Caco-2 (cell line): ENCODE results near the gene OVOL1. TPM values are rescaled to one million over a fixed set of nuclear protein-coding genes. Genes with fewer than 3 reads are reported as not detected.

Experiments used
- BruUV-seq: library from RNA; stranded (reverse); fragments of 400-500 nt; replicated peaks from 2 replicates; lab custom pipeline; 2021; lab: Mats Ljungman, UMichigan
- CTCF ChIA-PET: fragments of 300-600 bp; sonication (Branson Sonifier 250); formaldehyde crosslinking; loops from one replicate; lab custom pipeline; 2022; ENCODE audit warnings: antibody characterized with exemption; lab: Charles Lee
- POLR2A ChIA-PET: fragments of 300-600 bp; sonication (Branson Sonifier 250); formaldehyde crosslinking; loops from one replicate; lab custom pipeline; 2022; ENCODE audit warnings: antibody characterized with exemption; lab: Charles Lee
- DNase-seq, 2 experiments: peaks; one replicate each; pipeline versions ENCODE4 v3.0.0 to v3.0.0-alpha.2; 2020 to 2022
- H3K27me3 ChIP-seq: replicated peaks from 2 replicates; pipeline ENCODE4 v1.6.0; 2011; ENCODE audit warnings: low read length; ENCODE audit not compliant: control insufficient read depth, insufficient read depth
- H3K36me3 ChIP-seq: 2 replicates; pipeline ENCODE4 v1.5.1; 2011; ENCODE audit warnings: low read length; ENCODE audit not compliant: control insufficient read depth, insufficient read depth
- H3K4me1 ChIP-seq: fragments of 250-450 bp; sonication (Bioruptor Pico); 2 replicates; pipeline ENCODE4 v1.5.1; 2020; ENCODE audit warnings: mild to moderate bottlenecking
- H3K4me3 ChIP-seq: 2 replicates; pipeline ENCODE4 v1.5.1; 2011; ENCODE audit warnings: low read depth, mild to moderate bottlenecking, control low read depth, low read length
- H3K9me3 ChIP-seq: fragments of 250-450 bp; sonication (Bioruptor Pico); 2 replicates; pipeline ENCODE4 v1.5.1; 2020; ENCODE audit warnings: mild to moderate bottlenecking, moderate library complexity
- H3K27ac Mint-ChIP-seq: one replicate; pipeline ENCODE4 v1.8.0; 2022; ENCODE audit warnings: mixed read lengths; ENCODE audit not compliant: unreplicated experiment
- H3K27me3 Mint-ChIP-seq: one replicate; pipeline ENCODE4 v1.8.0; 2022; ENCODE audit warnings: mixed read lengths; ENCODE audit not compliant: insufficient read depth, unreplicated experiment
- H3K36me3 Mint-ChIP-seq: one replicate; pipeline ENCODE4 v1.8.0; 2022; ENCODE audit warnings: mild to moderate bottlenecking, mixed read lengths; ENCODE audit not compliant: insufficient read depth, unreplicated experiment
- H3K4me1 Mint-ChIP-seq: one replicate; pipeline ENCODE4 v1.8.0; 2022; ENCODE audit warnings: low read depth, mixed read lengths; ENCODE audit not compliant: unreplicated experiment
- H3K4me3 Mint-ChIP-seq: one replicate; pipeline ENCODE4 v1.8.0; 2022; ENCODE audit warnings: mild to moderate bottlenecking, moderate library complexity, mixed read lengths; ENCODE audit not compliant: unreplicated experiment
- H3K9me3 Mint-ChIP-seq: one replicate; pipeline ENCODE4 v1.8.0; 2022; ENCODE audit warnings: mixed read lengths; ENCODE audit not compliant: unreplicated experiment
- intact Hi-C: fragments of 100-400 bp; cut with micrococcal nuclease; formaldehyde crosslinking; loops from one replicate; pipeline ENCODE4 v1.10.0; 2022; ENCODE audit not compliant: unreplicated experiment
- total RNA-seq: library from RNA; stranded (reverse); gene quantifications from 2 replicates; pipeline ENCODE4 v1.2.3, GENCODE V29; 2022
- TF ChIP-seq, protein P1 (sequence below), 2 experiments: fragments of 200-600 bp in 1 of 2; IDR thresholded peaks; 1 replicate in 1 of 2; 2 replicates in 1 of 2; pipeline versions ENCODE4 v1.5.1 to v1.8.0; 2011 to 2022; ENCODE audit warnings: antibody characterized with exemption in 1 of 2, control low read depth in 1 of 2, inconsistent platforms in 1 of 2, low read depth in 1 of 2, low read length in 1 of 2, mild to moderate bottlenecking in 1 of 2, moderate library complexity in 1 of 2; ENCODE audit not compliant: insufficient read depth in 1 of 2, severe bottlenecking in 1 of 2, unreplicated experiment in 1 of 2

The OVOL1 gene
- total RNA-seq, 1 experiment from 2014 or later = 21.2 TPM

DNA sequence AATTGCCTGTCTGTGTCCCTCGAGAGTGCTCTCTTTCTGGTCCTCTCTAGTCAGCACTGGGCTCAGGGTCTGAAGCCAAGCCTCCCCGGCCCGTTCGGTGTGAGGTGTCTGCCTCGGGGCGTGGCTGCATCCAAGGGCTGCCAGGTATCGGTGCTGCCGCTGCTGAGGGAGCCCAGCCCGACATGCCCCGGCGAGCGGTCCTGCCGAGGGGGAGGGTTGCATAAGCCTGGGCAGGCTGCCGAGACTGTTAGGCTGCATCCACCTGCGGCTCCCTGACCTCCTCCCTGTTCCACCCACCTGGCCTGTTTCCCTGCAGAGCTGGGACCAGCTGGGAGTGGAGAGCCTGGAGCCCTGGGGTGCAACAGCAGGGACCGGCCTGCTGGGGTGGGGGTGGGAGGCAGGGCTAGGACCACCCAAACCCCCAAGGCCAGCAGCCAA, 6.3 kb downstream of the OVOL1 start:
- BruUV-seq = no TSS peak
- no peak for DNase-seq
- Histone ChIP-seq H3K36me3 (peaks cover 8% of the 10 kb centered on the region), H3K27me3 (no peaks in the 10 kb centered on the region), H3K9me3 (no peaks in the 10 kb centered on the region), H3K4me3 (no peak overlapping the region), H3K4me1 (peaks cover 24% of the 10 kb centered on the region)
- TF ChIP-seq, protein P1, sequence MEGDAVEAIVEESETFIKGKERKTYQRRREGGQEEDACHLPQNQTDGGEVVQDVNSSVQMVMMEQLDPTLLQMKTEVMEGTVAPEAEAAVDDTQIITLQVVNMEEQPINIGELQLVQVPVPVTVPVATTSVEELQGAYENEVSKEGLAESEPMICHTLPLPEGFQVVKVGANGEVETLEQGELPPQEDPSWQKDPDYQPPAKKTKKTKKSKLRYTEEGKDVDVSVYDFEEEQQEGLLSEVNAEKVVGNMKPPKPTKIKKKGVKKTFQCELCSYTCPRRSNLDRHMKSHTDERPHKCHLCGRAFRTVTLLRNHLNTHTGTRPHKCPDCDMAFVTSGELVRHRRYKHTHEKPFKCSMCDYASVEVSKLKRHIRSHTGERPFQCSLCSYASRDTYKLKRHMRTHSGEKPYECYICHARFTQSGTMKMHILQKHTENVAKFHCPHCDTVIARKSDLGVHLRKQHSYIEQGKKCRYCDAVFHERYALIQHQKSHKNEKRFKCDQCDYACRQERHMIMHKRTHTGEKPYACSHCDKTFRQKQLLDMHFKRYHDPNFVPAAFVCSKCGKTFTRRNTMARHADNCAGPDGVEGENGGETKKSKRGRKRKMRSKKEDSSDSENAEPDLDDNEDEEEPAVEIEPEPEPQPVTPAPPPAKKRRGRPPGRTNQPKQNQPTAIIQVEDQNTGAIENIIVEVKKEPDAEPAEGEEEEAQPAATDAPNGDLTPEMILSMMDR (IDR thresholded peaks at IDR 0.05; ENCODE audit: insufficient read depth in 1 of 2, low read depth in 1 of 2, low read length in 1 of 2, severe bottlenecking in 1 of 2, unreplicated experiment in 1 of 2) = no peak
- Mint-ChIP-seq H3K9me3 (no peaks in the 10 kb centered on the region), H3K36me3 (peaks cover 55% of the 10 kb centered on the region), H3K4me1 (peaks cover 22% of the 10 kb centered on the region), H3K27me3 (no peaks in the 10 kb centered on the region), H3K4me3 (no peak overlapping the region), H3K27ac (no peak overlapping the region)
- intact Hi-C loops = no loop called here
- POLR2A ChIA-PET = no interaction called here
- CTCF ChIA-PET = interaction anchor here (0.8 kb wide), 1 partner anchor 67 kb away, joined by 3 read pairs; no protein-coding TSS in a partner anchor

DNA sequence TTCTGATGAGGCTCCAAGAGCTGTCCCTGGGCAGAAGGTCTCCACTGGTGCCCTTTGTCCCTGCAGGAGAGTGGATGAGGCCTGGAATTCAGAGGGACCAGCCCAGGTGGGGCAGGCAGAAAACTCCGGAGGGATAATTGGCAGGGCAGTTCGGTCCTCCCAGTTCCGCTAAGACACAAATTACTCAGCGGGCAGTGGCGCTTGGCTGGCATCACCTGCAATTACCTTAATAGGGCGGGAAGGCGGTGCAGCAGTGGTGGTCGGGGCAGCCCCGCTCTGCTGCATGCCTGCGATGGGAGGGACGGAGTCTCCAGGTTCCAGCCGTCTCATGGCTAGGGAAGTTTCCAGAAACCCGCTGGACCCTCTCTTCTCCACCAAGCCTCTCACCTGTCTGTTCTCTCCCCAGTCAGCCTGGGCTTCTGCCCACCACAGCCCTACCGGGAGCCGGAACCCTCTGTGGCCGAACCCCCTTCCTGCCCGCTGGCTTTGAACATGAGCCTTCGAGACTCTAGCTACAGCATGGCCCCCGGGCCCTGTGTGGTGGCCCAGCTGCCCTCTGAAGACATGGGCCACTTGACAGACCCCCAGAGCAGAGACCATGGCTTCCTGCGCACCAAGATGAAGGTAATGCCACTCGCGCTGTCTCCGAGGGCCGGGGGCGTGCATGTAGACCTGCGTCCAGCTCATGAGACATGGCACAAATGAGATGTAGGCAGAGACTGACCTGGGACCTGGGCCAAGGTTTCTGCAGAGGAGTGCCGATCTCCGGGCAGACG, 7.0 kb downstream of the OVOL1 start:
- H3K27me3 Mint-ChIP-seq = no peaks in the 10 kb centered on the region
- peaks cover 48% of the 10 kb centered on the region for H3K36me3 Mint-ChIP-seq
- ChIA-PET POLR2A (no interaction called here), CTCF (no interaction called here)
- no peaks in the 10 kb centered on the region for H3K9me3 Mint-ChIP-seq
- TF ChIP-seq, protein P1 (IDR thresholded peaks at IDR 0.05; ENCODE audit: insufficient read depth in 1 of 2, low read depth in 1 of 2, low read length in 1 of 2, severe bottlenecking in 1 of 2, unreplicated experiment in 1 of 2) = no peak
- no peak for DNase-seq
- no TSS peak for BruUV-seq
- Histone ChIP-seq H3K9me3 (no peaks in the 10 kb centered on the region), H3K27me3 (no peaks in the 10 kb centered on the region), H3K36me3 (peaks cover 8% of the 10 kb centered on the region), H3K4me1 (peaks cover 20% of the 10 kb centered on the region), H3K4me3 (no peak overlapping the region)
- no peak overlapping the region for H3K27ac Mint-ChIP-seq
- H3K4me3 Mint-ChIP-seq = no peak overlapping the region
- peaks cover 22% of the 10 kb centered on the region for H3K4me1 Mint-ChIP-seq
- intact Hi-C loops = no loop called here

DNA sequence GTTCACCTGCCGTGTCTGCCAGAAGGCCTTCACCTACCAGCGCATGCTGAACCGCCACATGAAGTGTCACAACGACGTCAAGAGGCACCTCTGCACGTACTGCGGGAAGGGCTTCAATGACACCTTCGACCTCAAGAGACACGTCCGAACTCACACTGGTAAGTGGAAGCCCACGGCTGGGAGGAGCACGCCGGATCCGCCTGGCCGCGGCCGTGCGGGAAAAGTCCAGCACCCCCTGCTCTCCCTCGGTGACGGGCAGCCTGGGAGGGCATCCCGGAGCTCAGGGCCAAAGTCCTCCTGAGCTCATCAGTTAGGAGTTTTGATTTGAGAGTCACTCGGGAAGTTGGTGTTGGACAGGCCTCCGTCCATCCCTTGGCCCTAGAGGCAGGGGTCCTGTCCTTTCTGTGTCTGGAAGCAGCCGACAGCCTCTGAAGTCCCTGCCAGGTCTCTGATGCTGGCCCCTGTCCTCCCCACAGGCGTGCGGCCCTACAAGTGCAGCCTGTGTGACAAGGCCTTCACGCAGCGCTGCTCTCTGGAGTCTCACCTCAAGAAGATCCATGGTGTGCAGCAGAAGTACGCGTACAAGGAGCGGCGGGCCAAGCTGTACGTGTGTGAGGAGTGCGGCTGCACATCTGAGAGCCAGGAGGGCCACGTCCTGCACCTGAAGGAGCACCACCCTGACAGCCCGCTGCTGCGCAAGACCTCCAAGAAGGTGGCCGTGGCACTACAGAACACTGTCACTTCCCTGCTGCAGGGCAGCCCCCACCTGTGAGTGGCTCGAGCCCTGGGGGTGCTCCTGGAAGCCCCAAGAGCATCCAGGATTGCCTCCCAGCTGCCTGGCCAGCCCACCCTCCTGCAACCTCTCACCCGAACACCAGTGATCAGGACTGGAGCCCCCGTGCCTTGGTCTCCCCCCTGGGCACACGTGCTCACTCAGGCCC, 8.0 kb downstream of the OVOL1 start:
- no peaks in the 10 kb centered on the region for H3K27me3 ChIP-seq

More for the DNA sequence above, 8.0 kb downstream of the OVOL1 start:
- no TSS peak for BruUV-seq
- no peak for DNase-seq
- H3K36me3 ChIP-seq = peaks cover 8% of the 10 kb centered on the region
- H3K4me3 ChIP-seq = no peak overlapping the region
- intact Hi-C loops = no loop called here
- H3K4me1 ChIP-seq = peaks cover 10% of the 10 kb centered on the region
- peaks cover 45% of the 10 kb centered on the region for H3K36me3 Mint-ChIP-seq
- no peaks in the 10 kb centered on the region for H3K9me3 Mint-ChIP-seq
- H3K27me3 Mint-ChIP-seq = no peaks in the 10 kb centered on the region
- peaks cover 22% of the 10 kb centered on the region for H3K4me1 Mint-ChIP-seq
- ChIA-PET POLR2A (no interaction called here), CTCF (no interaction called here)
- H3K27ac Mint-ChIP-seq = no peak overlapping the region
- no peaks in the 10 kb centered on the region for H3K9me3 ChIP-seq
- no peak overlapping the region for H3K4me3 Mint-ChIP-seq
- TF ChIP-seq, protein P1 (IDR thresholded peaks at IDR 0.05; ENCODE audit: insufficient read depth in 1 of 2, low read depth in 1 of 2, low read length in 1 of 2, severe bottlenecking in 1 of 2, unreplicated experiment in 1 of 2) = no peak
